Measurements from ENCODE around the gene MRPL23. TPM values are rescaled to one million over a fixed set of nuclear protein-coding genes. Genes with fewer than 3 reads are reported as not detected.

The MRPL23 gene
- total RNA-seq, 1 donor from 2014 or later: 117 TPM

DNA sequence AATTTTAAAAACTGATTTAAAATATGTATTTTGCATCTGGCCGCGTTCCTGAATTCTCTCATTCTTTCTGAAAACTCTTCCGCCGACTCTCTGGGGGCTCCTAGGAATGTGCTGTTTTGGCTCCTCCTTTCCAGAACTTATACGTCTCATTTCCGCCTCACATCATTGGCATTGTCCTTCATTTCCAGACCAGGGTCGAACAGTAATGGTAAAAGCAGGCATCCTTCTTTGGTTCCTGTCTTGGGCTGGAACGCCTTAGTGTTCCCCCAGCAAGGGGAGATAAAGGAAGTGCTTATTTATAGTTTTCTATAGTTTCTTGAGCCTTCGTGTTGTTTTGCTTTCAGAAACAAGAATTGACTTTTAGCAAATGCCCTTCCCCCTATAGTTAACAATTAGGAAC is 38.5 kb upstream of the MRPL23 start:
- Histone ChIP-seq H3K4me1 (peaks cover 0 to 12% of the 10 kb centered on the region in 2 donors), H3K4me3 (peak overlapping the region in 1 of 2 donors; percentile 44), H3K36me3 (no peaks in the 10 kb centered on the region), H3K9me3 (no peaks in the 10 kb centered on the region), H3K27me3 (no peaks in the 10 kb centered on the region), H3K27ac (peak overlapping the region; percentile 24 to 72)
- intact Hi-C loops (cut with DNase I): no loop called here
- TF ChIP-seq, protein P1, sequence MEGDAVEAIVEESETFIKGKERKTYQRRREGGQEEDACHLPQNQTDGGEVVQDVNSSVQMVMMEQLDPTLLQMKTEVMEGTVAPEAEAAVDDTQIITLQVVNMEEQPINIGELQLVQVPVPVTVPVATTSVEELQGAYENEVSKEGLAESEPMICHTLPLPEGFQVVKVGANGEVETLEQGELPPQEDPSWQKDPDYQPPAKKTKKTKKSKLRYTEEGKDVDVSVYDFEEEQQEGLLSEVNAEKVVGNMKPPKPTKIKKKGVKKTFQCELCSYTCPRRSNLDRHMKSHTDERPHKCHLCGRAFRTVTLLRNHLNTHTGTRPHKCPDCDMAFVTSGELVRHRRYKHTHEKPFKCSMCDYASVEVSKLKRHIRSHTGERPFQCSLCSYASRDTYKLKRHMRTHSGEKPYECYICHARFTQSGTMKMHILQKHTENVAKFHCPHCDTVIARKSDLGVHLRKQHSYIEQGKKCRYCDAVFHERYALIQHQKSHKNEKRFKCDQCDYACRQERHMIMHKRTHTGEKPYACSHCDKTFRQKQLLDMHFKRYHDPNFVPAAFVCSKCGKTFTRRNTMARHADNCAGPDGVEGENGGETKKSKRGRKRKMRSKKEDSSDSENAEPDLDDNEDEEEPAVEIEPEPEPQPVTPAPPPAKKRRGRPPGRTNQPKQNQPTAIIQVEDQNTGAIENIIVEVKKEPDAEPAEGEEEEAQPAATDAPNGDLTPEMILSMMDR (IDR thresholded peaks at IDR 0.05): no peak
- DNase-seq (ENCODE audit: low spot score in 2 of 2): no peak

DNA sequence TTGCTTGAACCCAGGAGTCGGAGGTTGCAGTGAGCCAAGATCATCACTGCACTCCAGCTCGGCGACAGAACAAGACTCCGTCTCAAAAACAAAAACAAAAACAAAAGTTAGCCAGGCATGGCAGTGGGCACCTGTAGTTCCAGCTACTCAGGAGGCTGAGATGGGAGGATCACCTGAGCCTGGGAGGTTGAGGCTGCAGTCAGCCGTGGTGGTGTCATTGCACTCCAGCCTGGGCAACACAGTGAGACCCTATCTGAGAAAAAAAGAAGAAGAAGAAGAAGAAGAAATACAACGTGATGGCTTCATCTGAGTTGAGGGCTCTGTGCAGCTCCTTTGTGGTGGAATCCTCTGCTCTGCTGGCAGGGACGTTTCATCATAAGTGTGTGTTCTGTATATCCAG is 37.6 kb upstream of the MRPL23 start:
- Histone ChIP-seq H3K4me1 (peaks cover 0 to 12% of the 10 kb centered on the region in 2 donors), H3K9me3 (no peaks in the 10 kb centered on the region), H3K36me3 (no peaks in the 10 kb centered on the region), H3K27ac (no peak overlapping the region), H3K4me3 (no peak overlapping the region), H3K27me3 (no peaks in the 10 kb centered on the region)
- intact Hi-C loops (cut with DNase I): no loop called here
- TF ChIP-seq, protein P1 (IDR thresholded peaks at IDR 0.05): no peak
- DNase-seq (ENCODE audit: low spot score in 2 of 2): no peak

DNA sequence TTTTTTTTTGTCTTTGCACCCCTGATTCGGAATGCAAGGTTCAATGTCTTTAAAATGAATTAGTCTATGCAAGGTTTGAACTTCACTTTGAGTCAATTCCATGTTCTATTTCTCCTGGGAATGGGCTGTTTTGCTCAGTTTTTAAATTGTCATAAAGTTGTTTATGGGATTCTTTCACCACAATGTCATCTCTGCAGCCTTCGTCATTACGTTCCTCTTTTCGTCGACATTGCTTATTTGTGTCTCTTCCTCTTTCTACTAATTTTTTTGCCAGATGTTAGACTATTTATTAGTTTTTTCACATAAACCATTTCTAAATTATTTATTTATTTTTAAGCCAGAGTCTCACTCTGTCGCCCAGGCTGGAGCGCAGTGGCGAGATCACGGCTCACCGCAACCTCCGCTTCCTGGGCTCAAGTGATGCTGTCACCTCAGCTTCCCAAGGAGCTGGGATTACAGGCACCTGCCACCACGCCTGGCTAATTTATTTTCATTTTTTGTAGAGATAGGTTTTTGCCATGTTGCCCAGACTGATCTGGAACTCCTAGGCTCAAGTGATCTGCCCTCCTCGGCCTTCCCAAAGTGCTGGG is 34.7 kb upstream of the MRPL23 start:
- no peak overlapping the region for H3K27ac ChIP-seq
- H3K9me3 ChIP-seq: no peaks in the 10 kb centered on the region
- no peak overlapping the region for H3K4me3 ChIP-seq
- H3K36me3 ChIP-seq: no peaks in the 10 kb centered on the region
- no peak for DNase-seq (ENCODE audit: low spot score in 2 of 2)
- intact Hi-C loops (cut with DNase I): no loop called here
- peaks cover 0 to 12% of the 10 kb centered on the region in 2 donors for H3K4me1 ChIP-seq
- TF ChIP-seq, protein P1 (IDR thresholded peaks at IDR 0.05): no peak
- H3K27me3 ChIP-seq: no peaks in the 10 kb centered on the region

GRCh38 chr11:1913271-1914060 is 33.7 kb upstream of the MRPL23 start:
- H3K27ac ChIP-seq: no peak overlapping the region
- intact Hi-C loops (cut with DNase I): loop anchor here (1.0 kb wide), 1 partner anchor 26 kb away; no protein-coding TSS in a partner anchor
- no peaks in the 10 kb centered on the region for H3K36me3 ChIP-seq
- TF ChIP-seq, protein P1 (IDR thresholded peaks at IDR 0.05): no peak
- H3K4me3 ChIP-seq: no peak overlapping the region
- H3K4me1 ChIP-seq: peaks cover 0 to 5% of the 10 kb centered on the region in 2 donors
- H3K9me3 ChIP-seq: no peaks in the 10 kb centered on the region
- no peak for DNase-seq (ENCODE audit: low spot score in 2 of 2)
- H3K27me3 ChIP-seq: no peaks in the 10 kb centered on the region

DNA sequence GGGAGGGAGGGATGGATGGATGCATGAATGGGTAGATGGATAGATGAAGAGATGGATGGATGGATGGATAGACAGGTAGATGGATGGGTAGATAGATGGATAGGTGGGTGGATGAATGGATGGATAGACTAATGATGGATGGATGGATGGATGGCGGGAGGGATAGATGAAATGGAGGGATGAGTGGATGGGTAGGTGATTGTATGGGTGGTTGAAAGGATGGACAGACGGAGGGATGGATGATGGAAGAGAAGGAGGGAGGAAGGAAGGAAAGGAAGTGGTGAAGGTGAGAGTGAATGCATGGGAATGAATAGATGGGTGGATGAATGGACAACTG is 31.4 kb upstream of the MRPL23 start:
- no peak for DNase-seq (ENCODE audit: low spot score in 2 of 2)
- Histone ChIP-seq H3K27ac (no peak overlapping the region), H3K4me1 (no peaks in the 10 kb centered on the region), H3K4me3 (no peak overlapping the region), H3K9me3 (no peaks in the 10 kb centered on the region), H3K27me3 (no peaks in the 10 kb centered on the region), H3K36me3 (no peaks in the 10 kb centered on the region)
- intact Hi-C loops (cut with DNase I): loop anchor here (1.0 to 5.0 kb wide), 2 partner anchors 22 to 33 kb away; no protein-coding TSS in a partner anchor
- TF ChIP-seq, protein P1 (IDR thresholded peaks at IDR 0.05): no peak

Data from ascending aorta (tissue), 2 donors.